Amniotic stem cell (primary cell): ENCODE measurements around the gene TMEM200A.
A peak's percentile ranks its signal among the peaks of the same experiment; 100 is the strongest.

ENCODE experiments used
- DNase-seq: peaks from one replicate; lab custom pipeline; 2025; lab: John Stamatoyannopoulos, UW

The TMEM200A gene

GRCh38 chr6:130377915-130378314, 12.1 kb downstream of the TMEM200A start:
- DNase-seq, result no peak

DNA sequence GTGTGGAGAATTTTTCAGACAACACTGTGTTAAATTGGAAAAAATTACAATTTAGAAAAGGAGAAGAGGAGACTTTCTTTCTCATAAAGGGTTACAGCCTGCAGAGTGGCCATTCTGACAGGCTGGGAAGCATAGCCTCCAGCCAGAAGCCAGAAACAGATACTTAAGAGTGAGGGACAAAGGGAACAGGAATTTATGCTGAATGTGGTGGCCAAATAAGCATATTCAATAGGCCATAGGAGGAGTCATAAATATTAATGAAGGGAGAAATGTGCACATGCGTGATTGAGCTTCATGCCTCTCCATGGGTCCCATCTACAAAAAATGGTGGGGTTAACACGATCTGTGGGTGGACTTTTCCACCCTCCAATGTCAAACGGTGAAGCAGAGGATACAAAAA, 13.4 kb downstream of the TMEM200A start:
- no peak for DNase-seq

DNA sequence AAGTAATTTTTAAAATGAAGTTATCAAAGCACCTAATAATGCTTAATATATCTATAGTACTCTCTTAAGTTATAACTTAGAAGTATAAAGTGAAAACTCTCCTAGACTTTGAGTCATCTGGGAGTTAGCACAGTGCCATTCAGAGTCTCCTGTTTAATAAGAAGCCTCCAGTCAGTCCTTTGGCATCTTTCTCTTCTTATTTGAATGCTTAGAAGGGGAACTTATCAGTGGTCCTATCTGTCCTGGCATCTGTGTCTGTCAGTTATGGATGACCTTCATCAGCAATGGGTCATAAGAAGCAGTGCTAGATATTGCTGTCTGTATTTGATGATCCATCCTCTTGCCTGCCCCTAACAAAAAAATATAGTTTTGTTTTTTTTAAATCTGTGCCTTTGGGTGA, 15.2 kb downstream of the TMEM200A start:
- no peak for DNase-seq

GRCh38 chr6:130381459-130382380, 15.9 kb downstream of the TMEM200A start:
- no peak for DNase-seq

DNA sequence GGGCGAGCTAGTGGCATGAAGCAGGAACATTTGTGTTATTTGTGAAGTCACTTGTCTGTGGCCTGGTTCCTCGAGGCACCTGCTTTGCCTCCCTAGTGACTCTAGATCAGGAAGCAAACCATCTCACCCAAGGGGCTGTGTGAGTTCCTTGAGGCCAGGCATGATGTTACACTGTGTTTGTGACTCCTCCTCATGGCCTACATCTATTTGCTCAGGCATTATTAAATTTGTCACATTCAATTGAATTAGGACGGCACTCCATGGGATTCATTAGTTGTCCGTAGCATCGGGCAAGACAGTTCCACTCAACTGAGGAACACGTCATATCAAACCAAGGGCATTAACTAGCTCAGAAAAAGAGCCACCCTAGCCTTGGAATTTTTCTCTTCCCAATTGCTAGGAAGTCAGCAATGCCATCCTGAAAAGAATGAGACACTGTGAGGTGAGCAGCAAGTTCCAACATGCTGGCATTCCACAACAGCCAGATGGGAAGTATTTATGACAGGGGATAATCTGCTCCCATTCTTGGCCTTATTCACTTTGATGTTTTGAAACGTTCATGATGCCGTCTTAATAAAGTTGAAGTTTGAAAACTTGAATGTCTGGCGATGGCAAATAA, 17.2 kb downstream of the TMEM200A start:
- no peak for DNase-seq

GRCh38 chr6:130385064-130385695, 19.4 kb downstream of the TMEM200A start:
- DNase-seq, result peak; percentile 13

DNA sequence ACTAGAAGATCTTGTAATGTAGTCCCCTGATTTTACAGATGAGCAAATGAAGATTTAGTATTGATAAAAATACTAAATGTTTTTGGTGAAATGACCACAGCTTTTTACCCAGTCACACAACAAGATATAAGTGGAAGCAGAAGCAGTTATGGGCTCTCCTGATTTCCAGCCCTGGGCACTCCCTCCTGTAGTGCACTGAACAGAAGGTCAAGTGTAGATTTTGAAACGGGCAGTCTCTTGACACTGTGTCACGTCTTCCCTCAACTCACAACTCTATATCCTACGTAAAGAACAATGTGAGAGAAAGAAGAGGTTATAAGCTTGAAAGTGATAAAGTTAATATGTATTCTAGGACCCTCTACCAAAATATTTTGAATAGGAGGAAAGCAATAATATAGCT, 23.3 kb downstream of the TMEM200A start:
- DNase-seq, result no peak

GRCh38 chr6:130390890-130391289, 25.1 kb downstream of the TMEM200A start:
- DNase-seq, result no peak

DNA sequence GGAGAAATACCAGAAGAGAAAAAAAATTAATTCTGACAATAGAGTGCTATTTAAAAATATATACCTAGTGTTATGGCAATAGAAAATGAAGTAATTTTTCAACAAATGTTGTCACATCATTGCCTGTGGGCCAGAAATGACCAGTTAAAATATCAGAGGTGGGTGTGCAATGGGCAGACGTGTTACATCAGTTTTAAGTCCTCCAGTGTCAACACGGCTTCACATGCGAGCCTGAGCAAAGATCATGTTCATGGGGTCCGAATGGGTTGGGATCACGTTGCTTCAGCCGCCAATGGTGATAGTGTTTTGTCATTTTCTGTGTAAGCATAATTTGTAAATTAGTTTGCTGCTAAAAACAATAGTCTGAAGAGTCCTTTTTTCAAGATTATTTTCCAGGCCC, 27.5 kb downstream of the TMEM200A start:
- DNase-seq, result no peak

- no peak for DNase-seq
Observed at GRCh38 chr6:130394246-130394645, 28.4 kb downstream of the TMEM200A start.

DNA sequence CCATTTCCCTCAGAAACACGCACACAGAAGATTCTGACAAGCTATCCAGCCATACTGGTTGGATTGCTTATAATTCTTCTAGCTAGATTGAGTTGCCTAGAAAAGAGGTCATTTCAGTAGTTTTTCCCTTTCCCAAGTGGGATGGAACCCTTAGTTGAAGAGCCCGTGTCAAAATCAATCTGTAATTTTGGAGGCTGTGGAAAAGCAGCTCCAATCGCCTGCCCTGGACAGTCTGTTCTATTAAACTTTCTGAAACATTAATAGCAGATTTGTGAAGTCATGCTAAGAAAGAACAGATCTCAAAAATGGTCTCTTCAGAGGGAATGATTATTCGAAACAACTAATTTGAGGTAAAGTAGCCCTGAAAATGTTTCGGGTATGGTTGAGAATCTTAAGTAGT, 29.3 kb downstream of the TMEM200A start:
- DNase-seq, result no peak

DNA sequence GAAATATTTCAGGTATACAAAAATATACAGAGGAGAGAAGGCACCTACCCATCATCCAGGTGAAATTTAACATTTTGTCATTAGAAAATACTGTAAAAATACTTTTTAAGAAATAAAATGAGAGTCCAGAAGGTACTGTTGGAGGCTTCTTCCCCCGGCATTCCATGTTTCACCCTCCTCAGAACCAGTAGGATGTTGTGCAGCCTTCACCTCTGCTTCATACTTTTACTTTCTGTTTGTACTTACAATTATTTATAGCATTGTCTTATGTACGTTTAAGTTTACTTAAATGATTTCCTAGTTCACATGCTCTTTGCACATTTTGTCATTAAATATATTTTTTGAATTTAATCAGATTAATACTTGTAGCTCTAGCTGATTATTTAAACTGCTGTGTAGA, 30.9 kb downstream of the TMEM200A start:
- no peak for DNase-seq

GRCh38 chr6:130405549-130405948, 39.7 kb downstream of the TMEM200A start:
- DNase-seq, result no peak

- DNase-seq, result no peak
Observed at GRCh38 chr6:130407032-130407431, 41.2 kb downstream of the TMEM200A start.

GRCh38 chr6:130409418-130410100, 43.7 kb downstream of the TMEM200A start:
- no peak for DNase-seq

DNA sequence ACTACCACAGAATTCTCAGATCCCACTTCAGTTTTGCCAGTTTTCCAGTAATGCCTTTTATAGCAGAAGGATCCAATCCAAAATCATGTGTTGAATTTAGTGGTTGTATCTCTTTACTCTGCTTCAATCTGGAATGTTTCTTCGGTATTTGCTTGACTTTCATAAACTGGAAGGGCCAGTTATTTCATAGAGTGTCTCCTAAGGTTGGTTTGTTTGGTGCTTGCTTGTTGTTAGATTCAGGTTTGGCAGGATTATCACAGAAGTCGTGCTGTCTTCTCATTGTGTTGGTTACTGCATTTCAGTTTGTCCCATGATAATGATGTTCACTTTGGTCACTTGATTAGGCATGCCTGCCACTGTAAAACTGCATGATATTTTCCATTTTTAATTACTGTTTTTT, 45.7 kb downstream of the TMEM200A start:
- no peak for DNase-seq

GRCh38 chr6:130412556-130413290, 46.9 kb downstream of the TMEM200A start:
- DNase-seq, result no peak

DNA sequence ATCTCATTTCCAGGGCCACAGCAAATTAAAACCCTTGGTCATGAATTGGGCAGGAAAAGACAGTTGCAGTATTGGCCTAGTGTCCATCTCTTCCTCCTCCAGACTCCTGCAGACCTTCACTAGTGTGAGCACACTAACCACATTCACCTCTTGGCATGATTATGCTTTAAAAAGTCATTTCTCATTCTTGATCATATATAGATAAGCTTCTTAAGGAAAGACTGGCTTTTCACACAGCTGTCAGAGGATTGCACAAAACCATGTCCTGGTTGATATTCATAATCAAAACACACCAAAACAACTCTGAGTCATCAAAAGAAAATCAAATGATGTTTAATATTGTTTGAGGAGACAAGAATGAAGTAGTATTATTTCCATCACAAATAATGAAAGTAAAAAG, 52.1 kb downstream of the TMEM200A start:
- no peak for DNase-seq

DNA sequence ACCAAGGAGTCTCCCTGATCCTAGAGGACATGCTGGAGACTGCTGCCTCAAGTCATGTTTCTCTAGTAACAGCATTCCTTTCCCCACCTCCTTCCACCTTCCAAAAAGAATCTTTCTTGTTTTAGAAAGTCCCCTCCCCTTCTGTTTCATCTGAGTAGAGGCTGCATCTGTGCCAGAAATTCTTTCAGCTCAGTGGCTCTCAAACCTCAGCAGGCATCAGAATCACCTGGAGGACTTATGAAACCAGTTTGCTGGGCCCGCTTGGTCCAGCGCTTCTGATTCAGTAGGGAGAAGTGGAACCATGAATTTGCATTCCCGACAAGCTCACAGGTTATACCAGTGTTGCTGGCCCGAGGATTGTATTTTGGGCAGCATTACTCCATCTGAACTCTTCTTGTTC, 55.1 kb downstream of the TMEM200A start:
- DNase-seq, result no peak

GRCh38 chr6:130421585-130421984, 55.8 kb downstream of the TMEM200A start:
- no peak for DNase-seq

GRCh38 chr6:130423044-130423443, 57.2 kb downstream of the TMEM200A start:
- DNase-seq, result no peak

GRCh38 chr6:130424710-130425109, 58.9 kb downstream of the TMEM200A start:
- no peak for DNase-seq
